Endodermal cell (in vitro differentiated cells): Measurements from ENCODE around the gene CYTH3. TPM values are rescaled to one million over a fixed set of nuclear protein-coding genes. Genes with fewer than 3 reads are reported as not detected.

Experiments
- DNase-seq: peaks from one replicate; pipeline ENCODE4 v3.0.0-alpha.2; 2017
- H3K27ac ChIP-seq: 2 replicates; pipeline ENCODE4 v1.5.1; 2013; ENCODE audit warnings: mild to moderate bottlenecking, low read depth, low read length, moderate library complexity
- H3K27me3 ChIP-seq: 2 replicates; pipeline ENCODE4 v1.6.1; 2013; ENCODE audit warnings: mild to moderate bottlenecking, low read length, moderate library complexity; ENCODE audit not compliant: insufficient read depth, control insufficient read depth, poor library complexity, severe bottlenecking
- H3K36me3 ChIP-seq: 2 replicates; pipeline ENCODE4 v1.7.0; 2013; ENCODE audit warnings: mild to moderate bottlenecking, low read length, moderate library complexity; ENCODE audit not compliant: control insufficient read depth, insufficient read depth
- H3K4me1 ChIP-seq: one replicate; pipeline ENCODE4 v1.7.0; 2013; ENCODE audit warnings: low read length; ENCODE audit not compliant: control insufficient read depth, insufficient read depth
- H3K4me3 ChIP-seq: 2 replicates; pipeline ENCODE4 v1.5.1; 2013; ENCODE audit warnings: mild to moderate bottlenecking, low read length, moderate library complexity
- H3K9ac ChIP-seq: 2 replicates; pipeline ENCODE4 v1.6.1; 2013; ENCODE audit warnings: mild to moderate bottlenecking, low read length, moderate library complexity; ENCODE audit not compliant: poor library complexity, severe bottlenecking; ENCODE audit errors: extremely low read depth
- H3K9me3 ChIP-seq: 2 replicates; pipeline ENCODE4 v1.6.1; 2013; ENCODE audit warnings: mild to moderate bottlenecking, low read length, moderate library complexity; ENCODE audit not compliant: control insufficient read depth
- H3K27ac Mint-ChIP-seq: 2 replicates; pipeline ENCODE4 v1.8.0; 2020; ENCODE audit warnings: mixed read lengths
- H3K27me3 Mint-ChIP-seq: 2 replicates; pipeline ENCODE4 v1.8.0; 2021; ENCODE audit warnings: mild to moderate bottlenecking, mixed read lengths; ENCODE audit not compliant: insufficient read depth
- H3K36me3 Mint-ChIP-seq: 2 replicates; pipeline ENCODE4 v1.8.0; 2020; ENCODE audit warnings: low read depth, mixed read lengths
- H3K4me1 Mint-ChIP-seq: 2 replicates; pipeline ENCODE4 v1.8.0; 2020; ENCODE audit warnings: mixed read lengths
- H3K4me3 Mint-ChIP-seq: 2 replicates; pipeline ENCODE4 v1.8.0; 2020; ENCODE audit warnings: mild to moderate bottlenecking, moderate library complexity, mixed read lengths
- H3K9me3 Mint-ChIP-seq: 2 replicates; pipeline ENCODE4 v1.8.0; 2020; ENCODE audit warnings: mild to moderate bottlenecking, mixed read lengths
- WGBS, 2 experiments: methylation state at CpG; one replicate each; pipeline versions ENCODE4 v1.1.5 to v1.1.7; 2013; ENCODE audit warnings: missing lambda C conversion rate in 2 of 2, mixed read lengths in 1 of 2; ENCODE audit not compliant: insufficient coverage in 1 of 2, insufficient read length in 1 of 2; 5-methylcytosine and 5-hydroxymethylcytosine counted together
- total RNA-seq, 2 donors: library from RNA; stranded (reverse); fragmentation: NEBNext Ultra II Directional in 1 of 2; extraction: Animal tissue kit (Norgen Biotek cat#: 25700) in 1 of 2; gene quantifications; 2 replicates in 1 of 2; 3 replicates in 1 of 2; pipeline ENCODE4 v1.2.1, GENCODE V29; 2021
- TF ChIP-seq, protein P1 (sequence below): fragments of 200-600 bp; sonication (generic); conservative IDR thresholded peaks from 2 replicates; pipeline ENCODE4 v1.5.0; 2021; ENCODE audit warnings: antibody characterized with exemption, mild to moderate bottlenecking

The CYTH3 gene
- total RNA-seq, 2 donors from 2014 or later = 10.6 to 10.8 TPM

DNA sequence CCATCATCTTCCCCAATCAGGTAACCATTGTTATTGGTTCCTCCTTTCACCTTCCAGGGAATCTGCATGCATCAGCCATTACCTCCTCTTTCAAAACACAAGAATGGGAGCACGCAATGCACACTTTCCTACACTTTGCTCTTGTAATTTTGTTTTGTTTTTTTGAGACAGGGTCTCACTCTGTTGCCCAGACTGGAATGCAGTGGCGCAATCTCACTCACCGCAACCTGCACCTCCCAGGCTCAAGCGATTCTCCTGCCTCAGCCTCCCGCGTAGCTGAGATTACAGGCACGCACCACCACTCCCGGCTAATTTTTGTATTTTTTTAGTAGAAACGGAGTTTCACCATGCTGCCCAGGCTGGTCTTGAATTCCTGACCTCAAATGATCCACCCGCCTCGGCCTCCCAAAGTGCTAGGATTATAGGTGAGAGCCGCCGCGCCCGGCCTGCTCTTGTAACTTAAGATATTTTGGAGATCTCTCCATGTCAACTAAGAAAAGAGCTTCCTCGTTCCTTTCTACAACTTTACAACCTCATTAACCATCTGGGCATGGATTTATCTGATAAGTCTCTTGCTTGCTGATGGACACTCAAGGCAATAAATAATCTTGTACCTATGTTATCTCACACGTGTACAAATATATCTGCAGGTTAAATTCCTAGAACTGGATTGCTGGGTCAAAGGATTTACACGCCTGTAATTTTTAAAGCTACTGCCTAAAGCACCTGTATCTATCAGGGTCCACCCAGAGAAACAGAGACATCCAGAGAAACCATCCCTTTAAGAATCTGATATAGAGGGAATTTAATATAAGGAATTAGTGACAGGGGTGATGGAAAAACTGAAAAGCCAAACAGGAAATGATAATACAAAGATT, 4.2 kb downstream of the CYTH3 start:
- no peak overlapping the region for H3K4me3 ChIP-seq
- DNase-seq = no peak
- H3K4me1 ChIP-seq = no peaks in the 10 kb centered on the region
- H3K4me3 Mint-ChIP-seq = no peak overlapping the region
- peaks cover 72% of the 10 kb centered on the region for H3K27me3 Mint-ChIP-seq
- no peaks in the 10 kb centered on the region for H3K36me3 Mint-ChIP-seq
- H3K36me3 ChIP-seq = no peaks in the 10 kb centered on the region
- H3K27ac ChIP-seq = no peak overlapping the region
- H3K27ac Mint-ChIP-seq = no peak overlapping the region
- no peaks in the 10 kb centered on the region for H3K9me3 Mint-ChIP-seq
- no peaks in the 10 kb centered on the region for H3K9me3 ChIP-seq
- TF ChIP-seq, protein P1, sequence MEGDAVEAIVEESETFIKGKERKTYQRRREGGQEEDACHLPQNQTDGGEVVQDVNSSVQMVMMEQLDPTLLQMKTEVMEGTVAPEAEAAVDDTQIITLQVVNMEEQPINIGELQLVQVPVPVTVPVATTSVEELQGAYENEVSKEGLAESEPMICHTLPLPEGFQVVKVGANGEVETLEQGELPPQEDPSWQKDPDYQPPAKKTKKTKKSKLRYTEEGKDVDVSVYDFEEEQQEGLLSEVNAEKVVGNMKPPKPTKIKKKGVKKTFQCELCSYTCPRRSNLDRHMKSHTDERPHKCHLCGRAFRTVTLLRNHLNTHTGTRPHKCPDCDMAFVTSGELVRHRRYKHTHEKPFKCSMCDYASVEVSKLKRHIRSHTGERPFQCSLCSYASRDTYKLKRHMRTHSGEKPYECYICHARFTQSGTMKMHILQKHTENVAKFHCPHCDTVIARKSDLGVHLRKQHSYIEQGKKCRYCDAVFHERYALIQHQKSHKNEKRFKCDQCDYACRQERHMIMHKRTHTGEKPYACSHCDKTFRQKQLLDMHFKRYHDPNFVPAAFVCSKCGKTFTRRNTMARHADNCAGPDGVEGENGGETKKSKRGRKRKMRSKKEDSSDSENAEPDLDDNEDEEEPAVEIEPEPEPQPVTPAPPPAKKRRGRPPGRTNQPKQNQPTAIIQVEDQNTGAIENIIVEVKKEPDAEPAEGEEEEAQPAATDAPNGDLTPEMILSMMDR = no peak
- no peak overlapping the region for H3K9ac ChIP-seq
- peaks cover 14% of the 10 kb centered on the region for H3K4me1 Mint-ChIP-seq
- WGBS, 2 experiments = 92% methylated on average over 17 to 18 of the region's 18 CpGs
- H3K27me3 ChIP-seq = peaks cover 92% of the 10 kb centered on the region

DNA sequence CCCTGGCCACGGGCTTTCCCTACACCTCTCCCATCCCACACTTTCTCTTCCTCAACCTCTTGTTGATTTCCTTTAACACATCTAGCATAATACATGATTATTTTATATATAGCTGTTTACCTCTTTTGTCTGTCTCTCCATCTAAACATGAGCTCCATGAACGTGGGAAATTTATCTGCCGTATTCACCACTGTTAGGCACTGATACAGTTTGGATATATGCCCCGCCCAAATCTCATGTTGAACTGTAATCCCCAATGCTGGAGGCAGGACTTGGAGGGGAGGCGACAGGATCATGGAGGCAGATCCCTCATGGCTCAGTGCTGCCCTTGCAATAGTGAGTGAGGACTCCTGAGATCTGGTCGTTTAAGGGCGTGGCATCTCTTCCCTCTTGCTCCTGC, 5.7 kb downstream of the CYTH3 start:
- Histone ChIP-seq H3K4me3 (no peak overlapping the region), H3K27me3 (peaks cover 99% of the 10 kb centered on the region), H3K27ac (no peak overlapping the region), H3K9ac (no peak overlapping the region), H3K4me1 (no peaks in the 10 kb centered on the region), H3K9me3 (no peaks in the 10 kb centered on the region), H3K36me3 (no peaks in the 10 kb centered on the region)
- WGBS, 2 experiments = 91% methylated on average over 6 to 7 of the region's 7 CpGs
- Mint-ChIP-seq H3K4me1 (peaks cover 10% of the 10 kb centered on the region), H3K27ac (no peak overlapping the region), H3K36me3 (no peaks in the 10 kb centered on the region), H3K27me3 (peaks cover 79% of the 10 kb centered on the region), H3K4me3 (no peak overlapping the region), H3K9me3 (no peaks in the 10 kb centered on the region)
- no peak for DNase-seq
- TF ChIP-seq, protein P1 = no peak

DNA sequence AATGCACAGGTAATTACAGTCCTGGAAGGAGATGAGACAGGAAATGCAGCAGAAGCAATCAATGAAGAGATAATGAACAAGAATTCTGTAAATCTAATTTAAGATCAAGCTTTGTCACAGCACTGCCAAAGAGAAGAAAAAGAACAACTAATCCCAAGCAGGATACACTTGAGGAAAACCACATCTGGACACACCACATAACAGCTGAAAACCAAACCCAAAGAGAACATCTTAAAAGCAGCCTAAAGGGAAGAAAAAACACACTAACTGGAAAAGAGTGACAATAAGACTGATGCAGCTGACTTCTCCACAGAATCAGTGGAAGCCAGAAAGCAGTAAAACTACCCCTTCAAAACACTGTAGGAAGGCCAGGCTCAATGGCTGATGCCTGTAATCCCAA, 10.2 kb downstream of the CYTH3 start:
- no peaks in the 10 kb centered on the region for H3K4me1 ChIP-seq
- no peak for DNase-seq
- TF ChIP-seq, protein P1 = no peak
- H3K36me3 ChIP-seq = no peaks in the 10 kb centered on the region
- peaks cover 98% of the 10 kb centered on the region for H3K27me3 ChIP-seq
- H3K4me3 Mint-ChIP-seq = no peak overlapping the region
- H3K27ac ChIP-seq = no peak overlapping the region
- H3K9me3 Mint-ChIP-seq = no peaks in the 10 kb centered on the region
- H3K4me3 ChIP-seq = no peak overlapping the region
- H3K36me3 Mint-ChIP-seq = no peaks in the 10 kb centered on the region
- H3K27ac Mint-ChIP-seq = no peak overlapping the region
- H3K27me3 Mint-ChIP-seq = peaks cover 86% of the 10 kb centered on the region
- no peak overlapping the region for H3K9ac ChIP-seq
- H3K9me3 ChIP-seq = no peaks in the 10 kb centered on the region
- H3K4me1 Mint-ChIP-seq = peaks cover 19% of the 10 kb centered on the region
